Activated naive CD4-positive, alpha-beta T cell treated with anti-CD3 and anti-CD28 coated beads for 36 hours (primary cell): ENCODE data around the gene ELSPBP1. TPM values are rescaled to one million over a fixed set of nuclear protein-coding genes. Genes with fewer than 3 reads are reported as not detected.
"Not testable (repeated sequence)": the region's sequence is repeated elsewhere in the genome, so short reads cannot be mapped to it uniquely, and the experiment has no call there.

ENCODE experiments used
- CTCF ChIA-PET: fragments of 350-600 bp; sonication (Branson Sonifier 250); formaldehyde crosslinking; loops from one replicate; lab custom pipeline; 2021; ENCODE audit warnings: antibody characterized with exemption; lab: Charles Lee
- DNase-seq: peaks from one replicate; pipeline ENCODE4 v3.0.0-alpha.2; 2020
- H3K27ac Mint-ChIP-seq: one replicate; pipeline ENCODE4 v1.8.0; 2021; ENCODE audit warnings: mild to moderate bottlenecking, mixed read lengths
- H3K27me3 Mint-ChIP-seq: one replicate; pipeline ENCODE4 v1.8.0; 2021; ENCODE audit warnings: low read depth, mixed read lengths
- H3K36me3 Mint-ChIP-seq: one replicate; pipeline ENCODE4 v1.8.0; 2021; ENCODE audit warnings: low read depth, mixed read lengths
- H3K4me1 Mint-ChIP-seq: one replicate; pipeline ENCODE4 v1.8.0; 2021; ENCODE audit warnings: low read depth, mixed read lengths
- H3K4me3 Mint-ChIP-seq: one replicate; pipeline ENCODE4 v1.8.0; 2021; ENCODE audit warnings: mild to moderate bottlenecking, moderate library complexity, mixed read lengths
- H3K9me3 Mint-ChIP-seq: one replicate; pipeline ENCODE4 v1.8.0; 2021; ENCODE audit warnings: mixed read lengths
- intact Hi-C: fragments of 100-400 bp; cut with micrococcal nuclease; formaldehyde crosslinking; loops from one replicate; pipeline ENCODE4 v1.15.1; 2023
- total RNA-seq, 2 experiments: library from RNA; stranded (reverse); gene quantifications; one replicate each; pipeline ENCODE4 v1.2.3, GENCODE V29; 2021

The ELSPBP1 gene
- total RNA-seq, 2 experiments from 2014 or later = not detected

DNA sequence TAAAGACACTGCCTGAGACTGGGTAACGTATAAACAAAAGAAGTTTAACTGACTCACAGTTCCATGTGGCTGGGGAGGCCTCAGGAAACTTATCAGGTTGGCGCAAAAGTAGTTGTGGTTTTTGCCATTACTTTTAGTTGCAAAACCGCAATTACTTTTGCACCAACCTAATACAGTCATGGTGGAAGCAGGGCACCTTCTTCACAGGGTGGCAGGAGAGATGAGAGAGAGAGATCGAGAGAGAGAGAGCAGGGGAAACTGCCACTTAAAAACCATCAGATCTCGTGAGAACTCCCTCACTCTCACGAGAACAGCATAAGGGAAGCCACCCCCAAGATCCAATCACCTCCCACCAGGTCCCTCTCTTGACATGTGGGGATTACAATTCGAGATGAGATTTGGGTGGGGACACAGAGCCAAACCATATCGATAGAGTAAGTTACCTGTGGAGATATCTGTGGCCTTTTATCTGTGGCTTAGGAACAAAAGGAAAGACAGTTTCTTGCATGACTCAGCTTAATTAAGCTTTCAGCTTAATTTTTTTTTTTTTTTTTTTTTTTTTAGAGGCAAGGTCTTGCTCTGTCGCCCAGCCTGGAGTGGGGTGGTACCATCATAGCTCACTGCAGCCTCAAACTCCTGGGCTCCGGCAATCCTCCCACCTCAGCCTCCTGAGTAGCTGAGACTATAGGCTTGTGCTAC lies 57.1 kb downstream of the ELSPBP1 start:
- Mint-ChIP-seq H3K27me3 (peaks cover 4% of the 10 kb centered on the region), H3K4me1 (no peaks in the 10 kb centered on the region), H3K27ac (no peak overlapping the region), H3K36me3 (peaks cover 1% of the 10 kb centered on the region), H3K9me3 (no peaks in the 10 kb centered on the region), H3K4me3 (no peak overlapping the region)
- CTCF ChIA-PET = no interaction called here
- no peak for DNase-seq
- intact Hi-C loops = no loop called here

DNA sequence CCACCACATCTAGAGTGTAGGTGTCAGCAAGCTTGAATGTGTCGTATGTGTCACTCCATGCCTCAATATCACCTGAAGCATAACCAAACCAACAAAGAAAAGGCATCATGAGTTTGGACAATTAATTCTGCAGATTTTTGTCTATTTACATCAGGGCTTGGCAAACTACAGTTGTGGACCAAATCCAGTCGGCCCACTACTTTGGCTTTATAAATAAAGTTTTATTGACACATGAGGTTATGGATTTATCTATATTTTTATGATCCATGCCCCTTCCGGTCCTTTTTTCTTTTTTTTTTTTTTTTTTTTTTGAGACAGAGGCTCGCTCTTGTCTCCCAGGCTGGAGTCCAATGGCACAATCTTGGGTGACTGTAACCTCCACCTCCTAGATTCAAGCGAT lies 58.6 kb downstream of the ELSPBP1 start:
- H3K27me3 Mint-ChIP-seq = no peaks in the 10 kb centered on the region
- H3K27ac Mint-ChIP-seq = no peak overlapping the region
- intact Hi-C loops = no loop called here
- peaks cover 1% of the 10 kb centered on the region for H3K36me3 Mint-ChIP-seq
- H3K9me3 Mint-ChIP-seq = no peaks in the 10 kb centered on the region
- no peaks in the 10 kb centered on the region for H3K4me1 Mint-ChIP-seq
- no peak for DNase-seq
- CTCF ChIA-PET = no interaction called here
- H3K4me3 Mint-ChIP-seq = no peak overlapping the region

DNA sequence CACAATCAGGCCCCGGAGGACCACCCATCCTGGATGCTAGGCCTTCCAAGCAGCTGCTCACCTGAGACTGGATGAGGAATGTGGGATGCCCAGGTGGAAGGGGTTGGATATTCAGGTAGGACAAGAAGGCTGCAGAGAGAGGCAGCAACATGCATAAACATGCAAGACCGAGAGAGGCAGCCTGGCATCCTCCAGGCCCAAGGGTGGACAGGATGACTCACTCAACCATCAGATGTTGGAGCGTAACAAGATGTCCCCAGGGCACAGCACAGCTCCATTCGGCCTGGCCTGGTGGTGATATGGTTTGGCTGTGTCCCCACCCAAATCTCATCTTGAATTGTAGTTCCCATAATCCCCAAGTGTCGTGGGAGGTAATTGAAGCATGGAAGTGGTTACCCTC lies 59.4 kb downstream of the ELSPBP1 start:
- no peaks in the 10 kb centered on the region for H3K27me3 Mint-ChIP-seq
- intact Hi-C loops = no loop called here
- H3K27ac Mint-ChIP-seq = no peak overlapping the region
- H3K4me1 Mint-ChIP-seq = no peaks in the 10 kb centered on the region
- DNase-seq = no peak
- CTCF ChIA-PET = no interaction called here
- H3K4me3 Mint-ChIP-seq = no peak overlapping the region
- peaks cover 1% of the 10 kb centered on the region for H3K36me3 Mint-ChIP-seq
- H3K9me3 Mint-ChIP-seq = no peaks in the 10 kb centered on the region

DNA sequence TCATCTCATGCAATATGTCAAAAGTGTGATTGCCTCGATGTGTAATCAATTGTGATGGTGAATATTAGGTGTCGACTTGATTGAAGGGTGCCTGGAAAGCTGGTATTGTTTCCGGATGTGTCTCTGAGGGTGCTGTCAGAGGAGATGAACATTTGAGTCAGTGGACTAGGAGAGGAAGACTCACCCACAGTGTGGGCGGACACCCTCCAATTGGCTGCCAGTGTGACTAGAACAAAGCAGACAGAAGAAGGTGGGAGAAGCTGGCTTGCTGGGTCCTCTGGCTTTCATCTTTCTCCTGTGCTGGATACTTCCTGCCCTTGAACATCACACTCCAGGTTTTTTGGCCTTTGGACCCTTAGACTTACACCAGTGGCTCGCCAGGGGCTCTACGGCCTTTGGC lies 64.9 kb downstream of the ELSPBP1 start:
- intact Hi-C loops = no loop called here
- DNase-seq = no peak
- H3K4me1 Mint-ChIP-seq = no peaks in the 10 kb centered on the region
- H3K27ac Mint-ChIP-seq = no peak overlapping the region
- no peak overlapping the region for H3K4me3 Mint-ChIP-seq
- no peaks in the 10 kb centered on the region for H3K36me3 Mint-ChIP-seq
- H3K9me3 Mint-ChIP-seq = no peaks in the 10 kb centered on the region
- CTCF ChIA-PET = no interaction called here
- H3K27me3 Mint-ChIP-seq = peaks cover 6% of the 10 kb centered on the region

DNA sequence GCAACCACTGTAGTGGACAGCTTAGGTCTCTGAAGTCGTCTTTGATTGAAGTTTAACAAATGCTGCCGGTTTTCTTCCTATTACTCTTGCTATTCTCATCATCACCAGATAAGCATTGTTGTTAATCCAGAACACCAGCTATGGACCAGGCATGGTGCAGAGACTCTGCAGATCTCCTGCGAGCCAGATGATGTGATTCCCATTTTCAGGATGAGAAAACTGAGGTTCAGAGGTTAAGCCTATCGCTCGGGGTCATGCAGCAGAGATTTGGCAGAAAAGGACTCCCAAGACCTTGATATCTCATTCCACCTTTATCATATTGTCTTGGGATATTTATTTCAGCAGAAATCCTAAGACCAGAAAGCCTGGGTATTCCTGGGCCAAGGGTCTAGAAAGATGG lies 65.9 kb downstream of the ELSPBP1 start:
- Mint-ChIP-seq H3K27me3 (peaks cover 6% of the 10 kb centered on the region), H3K27ac (no peak overlapping the region), H3K9me3 (no peaks in the 10 kb centered on the region), H3K36me3 (no peaks in the 10 kb centered on the region), H3K4me3 (no peak overlapping the region), H3K4me1 (no peaks in the 10 kb centered on the region)
- no peak for DNase-seq
- intact Hi-C loops = no loop called here
- CTCF ChIA-PET = interaction anchor here (0.6 kb wide), 1 partner anchor 213 kb away, joined by 3 read pairs; no protein-coding TSS in a partner anchor

DNA sequence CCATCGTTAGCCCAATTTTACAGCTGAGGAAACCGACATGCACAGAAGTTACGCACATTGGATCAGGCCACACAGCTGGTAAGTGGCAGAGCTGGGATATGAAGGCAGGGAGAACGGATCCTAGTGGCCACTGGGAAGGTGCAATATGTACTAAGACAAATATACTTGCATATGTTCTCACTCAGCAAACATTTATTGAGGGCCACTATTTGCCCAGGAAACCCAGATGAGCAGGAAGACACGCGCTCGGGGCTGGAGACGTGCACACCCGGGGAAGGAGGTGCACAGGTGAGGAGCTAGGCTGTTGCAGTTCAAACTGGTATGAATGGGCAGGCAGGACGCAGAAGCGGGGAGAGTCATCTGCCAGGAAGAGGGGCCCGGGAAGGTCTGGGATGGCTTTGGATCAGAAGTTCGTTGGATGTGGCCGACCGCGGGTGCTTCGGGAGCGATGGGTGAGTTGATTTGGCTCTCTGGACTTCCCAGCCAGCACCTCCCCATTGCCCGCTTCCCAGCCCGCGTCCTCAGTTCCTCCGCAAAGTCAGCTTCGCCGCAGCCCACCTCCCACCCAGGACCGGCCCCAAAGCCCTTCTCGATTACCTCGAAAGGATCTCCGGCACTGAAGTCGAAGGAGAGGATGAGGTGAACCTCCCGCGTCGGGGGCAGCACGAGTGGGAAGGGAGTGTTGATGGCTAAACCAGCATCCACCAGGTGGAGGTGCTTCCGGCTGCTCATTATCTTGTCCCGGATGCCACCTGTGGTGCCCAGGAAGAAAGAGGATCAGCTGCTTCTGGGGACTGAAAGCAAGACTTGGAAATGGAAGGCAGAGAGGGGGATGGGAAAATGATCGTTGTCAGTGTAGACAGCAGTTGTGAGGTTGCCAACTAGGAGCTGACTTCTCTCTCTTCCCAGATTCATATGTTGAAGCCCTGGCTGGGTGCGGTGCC lies 67.2 kb downstream of the ELSPBP1 start:
- Mint-ChIP-seq H3K4me3 (no peak overlapping the region), H3K4me1 (no peaks in the 10 kb centered on the region), H3K27ac (no peak overlapping the region), H3K9me3 (no peaks in the 10 kb centered on the region), H3K36me3 (no peaks in the 10 kb centered on the region), H3K27me3 (peaks cover 6% of the 10 kb centered on the region)
- intact Hi-C loops = no loop called here
- CTCF ChIA-PET = interaction anchor here (0.6 kb wide), 1 partner anchor 31 kb away, joined by 3 read pairs; no protein-coding TSS in a partner anchor
- no peak for DNase-seq

DNA sequence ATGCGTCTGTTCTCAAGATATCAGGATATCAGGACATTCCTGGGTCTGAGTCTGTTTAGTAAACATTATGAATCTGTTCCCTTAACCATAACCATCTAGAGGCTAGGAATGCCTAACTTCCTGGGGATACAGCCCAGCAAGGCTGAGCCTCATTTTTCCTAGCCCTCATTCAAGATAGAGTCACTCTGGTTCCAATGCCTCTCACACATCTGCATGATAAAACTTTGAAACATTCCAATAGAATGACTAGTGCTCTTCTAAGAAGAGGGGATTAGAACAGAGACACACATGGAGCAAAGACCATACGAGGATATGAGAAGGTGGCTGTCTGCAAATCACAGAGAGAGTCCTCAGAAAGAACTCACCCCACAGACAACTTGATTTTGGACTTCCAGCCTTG lies 70.1 kb downstream of the ELSPBP1 start:
- Mint-ChIP-seq H3K36me3 (peaks cover 2% of the 10 kb centered on the region), H3K4me1 (no peaks in the 10 kb centered on the region), H3K9me3 (no peaks in the 10 kb centered on the region), H3K4me3 (no peak overlapping the region), H3K27ac (no peak overlapping the region), H3K27me3 (peaks cover 6% of the 10 kb centered on the region)
- intact Hi-C loops = no loop called here
- DNase-seq = no peak
- CTCF ChIA-PET = no interaction called here

DNA sequence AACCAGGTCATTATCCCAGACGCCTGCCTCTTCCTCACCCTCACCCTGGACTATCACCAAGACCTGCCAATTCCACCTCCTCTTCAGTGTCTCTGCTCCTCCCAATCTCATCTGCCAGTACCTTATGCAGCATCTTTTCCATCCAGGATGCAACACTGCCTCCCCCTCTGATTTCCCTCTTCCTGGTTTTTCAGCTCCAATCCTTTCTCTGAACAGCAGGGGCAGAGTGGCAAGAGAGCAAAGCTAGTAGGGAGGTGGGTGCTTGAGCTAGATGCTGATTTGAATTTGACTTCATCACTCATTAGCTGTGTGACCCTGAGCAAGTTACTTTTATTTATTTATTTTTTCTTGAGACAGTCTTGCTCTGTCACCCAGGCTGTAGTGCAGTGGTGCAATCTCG lies 75.0 kb downstream of the ELSPBP1 start:
- Mint-ChIP-seq H3K27ac (no peak overlapping the region), H3K36me3 (peaks cover 6% of the 10 kb centered on the region), H3K9me3 (no peaks in the 10 kb centered on the region), H3K4me3 (no peak overlapping the region), H3K27me3 (no peaks in the 10 kb centered on the region), H3K4me1 (no peaks in the 10 kb centered on the region)
- intact Hi-C loops = no loop called here
- CTCF ChIA-PET = interaction anchor here (0.6 kb wide), 1 partner anchor 30 kb away, joined by 4 read pairs; no protein-coding TSS in a partner anchor
- DNase-seq = no peak

DNA sequence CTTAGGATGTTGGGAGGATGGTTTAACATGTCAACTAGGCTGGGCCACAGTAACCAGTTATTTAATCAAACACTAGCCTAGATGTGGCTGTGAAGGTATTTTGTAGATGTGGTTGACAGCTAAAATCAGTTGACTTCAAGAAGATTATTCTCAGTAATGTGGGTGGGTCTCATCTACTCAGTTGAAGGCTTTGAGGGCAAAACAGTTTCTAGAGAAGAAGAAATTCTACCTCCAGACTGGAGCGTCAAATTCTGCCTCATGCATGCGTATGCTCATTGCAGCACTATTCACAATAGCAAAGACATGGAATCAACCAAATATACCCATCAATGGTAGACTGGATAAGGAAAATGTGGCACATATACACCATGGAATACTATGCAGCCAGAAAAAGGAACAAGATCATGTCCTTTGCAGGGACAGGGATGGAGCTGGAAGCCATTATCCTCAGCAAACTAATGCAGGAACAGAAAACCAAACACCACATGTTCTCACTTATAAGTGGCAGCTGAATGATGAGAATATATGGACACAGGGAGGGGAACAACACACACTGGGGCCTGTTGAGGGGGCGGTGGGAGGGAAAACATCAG lies 75.8 kb downstream of the ELSPBP1 start:
- H3K27ac Mint-ChIP-seq, H3K4me3 Mint-ChIP-seq, H3K27me3 Mint-ChIP-seq, H3K9me3 Mint-ChIP-seq, DNase-seq, intact Hi-C loops, H3K36me3 Mint-ChIP-seq, H3K4me1 Mint-ChIP-seq: not testable (repeated sequence)
- CTCF ChIA-PET = interaction anchor here (0.7 kb wide), 1 partner anchor 47 kb away, joined by 3 read pairs; no protein-coding TSS in a partner anchor

Other genes with a start within 250 kb of the ELSPBP1 start
- gene NOP53, start 249.1 kb upstream of the ELSPBP1 start, total RNA-seq = 100 to 1,000 TPM; 274 to 300 TPM
- 100 to 1,000 TPM; 146 to 149 TPM for gene SELENOW, start 215.9 kb upstream of the ELSPBP1 start, total RNA-seq
- not detected for gene TPRX1, start 190.1 kb upstream of the ELSPBP1 start, total RNA-seq
- not detected for gene CRX, start 172.7 kb upstream of the ELSPBP1 start, total RNA-seq
- not detected for gene TPRX2, start 135.4 kb upstream of the ELSPBP1 start, total RNA-seq
- gene SULT2A1, start 108.3 kb upstream of the ELSPBP1 start, total RNA-seq = not detected
- gene BSPH1, start 2.5 kb upstream of the ELSPBP1 start, total RNA-seq = not detected
- gene CABP5, start 49.4 kb downstream of the ELSPBP1 start, total RNA-seq = not detected
- 1 to 10 TPM; 8.8 to 9.6 TPM for gene PLA2G4C, start 116.2 kb downstream of the ELSPBP1 start, total RNA-seq
- 100 to 1,000 TPM; 187 to 195 TPM for gene LIG1, start 175.7 kb downstream of the ELSPBP1 start, total RNA-seq
- gene ZSWIM9, start 176.0 kb downstream of the ELSPBP1 start, total RNA-seq = 1 to 10 TPM; 6.1 to 6.7 TPM